Neural crest cell (in vitro differentiated cells): ENCODE measurements around the gene CD300H. TPM values are rescaled to one million over a fixed set of nuclear protein-coding genes. Genes with fewer than 3 reads are reported as not detected.

Experiments
- DNase-seq: peaks from one replicate; pipeline ENCODE4 v3.0.0; 2021; ENCODE audit warnings: low read depth, mixed read lengths, low spot score
- H3K27ac Mint-ChIP-seq: one replicate; pipeline ENCODE4 v1.8.0; 2021; ENCODE audit warnings: mild to moderate bottlenecking, mixed read lengths; ENCODE audit not compliant: unreplicated experiment
- H3K27me3 Mint-ChIP-seq: 2 replicates; pipeline ENCODE4 v1.8.0; 2021; ENCODE audit warnings: low read depth, mild to moderate bottlenecking, mixed read lengths
- H3K36me3 Mint-ChIP-seq: 2 replicates; pipeline ENCODE4 v1.8.0; 2021; ENCODE audit warnings: low read depth, mild to moderate bottlenecking, mixed read lengths
- H3K4me1 Mint-ChIP-seq: 2 replicates; pipeline ENCODE4 v1.8.0; 2021; ENCODE audit warnings: mixed read lengths
- H3K4me3 Mint-ChIP-seq: one replicate; pipeline ENCODE4 v1.8.0; 2021; ENCODE audit warnings: mild to moderate bottlenecking, mixed read lengths
- H3K9me3 Mint-ChIP-seq: 2 replicates; pipeline ENCODE4 v1.8.0; 2021; ENCODE audit warnings: mixed read lengths
- CTCF ChIP-seq: fragments of 200-600 bp; sonication (generic); conservative IDR thresholded peaks from 2 replicates; pipeline ENCODE4 v1.5.0; 2021; ENCODE audit warnings: antibody characterized with exemption, mild to moderate bottlenecking
- total RNA-seq: library from RNA; stranded (reverse); gene quantifications from 2 replicates; pipeline ENCODE4 v1.2.1, GENCODE V29; 2021

Gene CD300H
- total RNA-seq, 1 donor from 2014 or later: not detected

- no peak for TF ChIP-seq CTCF
- Mint-ChIP-seq H3K4me1 (peaks cover 12% of the 10 kb centered on the region), H3K27ac (no peak overlapping the region), H3K36me3 (no peaks in the 10 kb centered on the region), H3K4me3 (no peak overlapping the region), H3K27me3 (peaks cover 2% of the 10 kb centered on the region), H3K9me3 (no peaks in the 10 kb centered on the region)
- DNase-seq: no peak
Observed at GRCh38 chr17:74546586-74546985, 20.7 kb downstream of the CD300H start.

DNA sequence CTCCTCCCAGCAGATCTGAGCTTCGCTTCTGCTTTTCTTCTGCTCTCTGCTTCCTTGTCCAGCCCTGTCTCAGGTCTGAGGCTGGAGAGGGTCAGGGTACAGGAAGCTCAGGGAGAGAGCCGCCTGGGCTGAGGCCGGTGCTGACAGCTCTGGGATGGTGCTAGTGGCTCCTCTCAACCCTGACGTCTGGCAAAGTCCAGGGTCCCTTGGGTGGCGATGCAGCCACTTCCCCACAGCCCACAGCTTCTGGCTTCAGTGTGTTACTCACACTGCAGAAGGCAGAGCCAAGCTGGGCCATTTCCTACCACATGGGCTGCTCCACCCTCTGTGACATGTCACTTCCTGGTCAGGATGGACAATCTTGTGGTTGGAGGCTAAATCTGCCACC lies 21.5 kb downstream of the CD300H start, which contains the start of gene CD300C:
CD300C (minus strand) TSS at position 273 of the 388 bp plus-strand sequence. CDS start 333 bp downstream, outside the sequence.
- Mint-ChIP-seq H3K27me3 (peaks cover 2% of the 10 kb centered on the region), H3K4me1 (peaks cover 10% of the 10 kb centered on the region), H3K36me3 (no peaks in the 10 kb centered on the region), H3K9me3 (no peaks in the 10 kb centered on the region), H3K27ac (no peak within 1 kb of the TSS), H3K4me3 (no peak within 1 kb of the TSS)
- DNase-seq: no peak
- TF ChIP-seq CTCF: no peak

DNA sequence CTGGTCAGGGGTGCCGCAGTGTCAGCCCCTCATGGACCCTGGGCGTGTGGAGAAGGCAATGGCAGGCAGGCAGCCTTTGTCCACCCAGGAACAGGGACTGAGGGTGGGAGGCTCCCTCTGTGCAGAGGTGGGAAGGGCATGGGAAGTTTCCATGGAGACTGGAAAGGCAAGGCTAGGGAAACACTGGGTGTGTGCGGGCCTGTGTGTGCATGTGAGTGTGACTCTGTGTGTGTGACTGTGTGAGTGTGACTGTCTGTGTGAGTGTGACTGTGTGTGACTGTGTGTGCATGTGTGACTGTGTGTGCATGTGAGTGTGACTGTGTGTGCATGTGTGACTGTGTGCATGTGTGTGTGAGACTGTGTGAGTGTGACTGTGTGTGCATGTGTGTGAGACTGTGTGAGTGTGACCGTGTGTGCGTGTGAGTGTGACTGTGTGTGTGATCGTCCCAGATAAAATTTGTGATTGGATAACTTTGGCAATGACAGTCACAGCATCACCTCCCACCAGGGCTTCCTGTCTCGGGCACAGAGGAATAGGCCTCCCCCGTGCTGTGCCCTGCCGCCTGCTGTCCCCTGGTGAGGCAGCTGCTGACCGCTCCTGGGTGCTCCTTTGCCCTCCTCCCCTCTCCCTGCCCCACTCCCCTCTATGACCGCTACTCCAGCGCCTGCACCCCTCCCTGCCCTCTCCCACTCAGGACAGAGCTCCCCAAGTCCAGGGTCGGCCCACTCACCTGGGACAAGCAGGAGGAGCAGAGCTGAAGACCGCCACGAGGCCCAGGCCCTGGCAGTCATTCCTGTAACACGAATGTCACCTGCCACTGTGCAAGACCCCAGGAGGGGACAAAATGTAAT lies 22.1 kb downstream of the CD300H start:
- H3K4me3 Mint-ChIP-seq: no peak overlapping the region
- no peaks in the 10 kb centered on the region for H3K9me3 Mint-ChIP-seq
- no peak for DNase-seq
- no peak overlapping the region for H3K27ac Mint-ChIP-seq
- no peaks in the 10 kb centered on the region for H3K36me3 Mint-ChIP-seq
- H3K4me1 Mint-ChIP-seq: peaks cover 10% of the 10 kb centered on the region
- no peak for TF ChIP-seq CTCF
- peaks cover 5% of the 10 kb centered on the region for H3K27me3 Mint-ChIP-seq

GRCh38 chr17:74543891-74544760 lies 23.2 kb downstream of the CD300H start:
- no peak for TF ChIP-seq CTCF
- H3K4me1 Mint-ChIP-seq: peaks cover 10% of the 10 kb centered on the region
- H3K4me3 Mint-ChIP-seq: no peak overlapping the region
- H3K9me3 Mint-ChIP-seq: no peaks in the 10 kb centered on the region
- H3K27ac Mint-ChIP-seq: peak overlapping the region; percentile 35
- H3K27me3 Mint-ChIP-seq: peaks cover 14% of the 10 kb centered on the region
- no peaks in the 10 kb centered on the region for H3K36me3 Mint-ChIP-seq
- no peak for DNase-seq

- H3K9me3 Mint-ChIP-seq: no peaks in the 10 kb centered on the region
- DNase-seq: no peak
- peaks cover 19% of the 10 kb centered on the region for H3K27me3 Mint-ChIP-seq
- peaks cover 10% of the 10 kb centered on the region for H3K4me1 Mint-ChIP-seq
- no peak overlapping the region for H3K27ac Mint-ChIP-seq
- no peak for TF ChIP-seq CTCF
- H3K4me3 Mint-ChIP-seq: no peak overlapping the region
- H3K36me3 Mint-ChIP-seq: no peaks in the 10 kb centered on the region
Observed at GRCh38 chr17:74543406-74543805, 23.9 kb downstream of the CD300H start.
